ENCODE measurements around the gene CAMTA2.

DNA sequence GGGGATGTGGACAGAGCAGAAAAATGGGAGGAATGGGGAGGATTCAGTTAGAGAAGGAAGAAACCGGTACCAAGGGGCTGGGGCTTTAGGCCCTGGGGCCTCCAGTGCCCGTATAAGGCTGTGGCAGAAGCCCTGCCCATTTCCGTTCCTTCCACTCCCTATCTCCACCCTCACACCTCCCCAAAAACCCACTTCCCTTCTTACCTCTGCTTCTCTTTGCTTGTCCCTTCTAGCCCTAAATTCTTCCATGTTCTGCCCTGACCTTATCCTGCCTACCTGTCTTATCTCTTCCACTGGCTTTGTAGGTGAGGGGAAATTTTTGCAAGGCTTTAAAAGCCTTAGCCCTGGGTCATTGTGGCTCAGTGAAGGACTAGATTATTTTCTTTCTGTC lies 43.3 kb downstream of the CAMTA2 start:
- TF ChIP-seq, protein P1, sequence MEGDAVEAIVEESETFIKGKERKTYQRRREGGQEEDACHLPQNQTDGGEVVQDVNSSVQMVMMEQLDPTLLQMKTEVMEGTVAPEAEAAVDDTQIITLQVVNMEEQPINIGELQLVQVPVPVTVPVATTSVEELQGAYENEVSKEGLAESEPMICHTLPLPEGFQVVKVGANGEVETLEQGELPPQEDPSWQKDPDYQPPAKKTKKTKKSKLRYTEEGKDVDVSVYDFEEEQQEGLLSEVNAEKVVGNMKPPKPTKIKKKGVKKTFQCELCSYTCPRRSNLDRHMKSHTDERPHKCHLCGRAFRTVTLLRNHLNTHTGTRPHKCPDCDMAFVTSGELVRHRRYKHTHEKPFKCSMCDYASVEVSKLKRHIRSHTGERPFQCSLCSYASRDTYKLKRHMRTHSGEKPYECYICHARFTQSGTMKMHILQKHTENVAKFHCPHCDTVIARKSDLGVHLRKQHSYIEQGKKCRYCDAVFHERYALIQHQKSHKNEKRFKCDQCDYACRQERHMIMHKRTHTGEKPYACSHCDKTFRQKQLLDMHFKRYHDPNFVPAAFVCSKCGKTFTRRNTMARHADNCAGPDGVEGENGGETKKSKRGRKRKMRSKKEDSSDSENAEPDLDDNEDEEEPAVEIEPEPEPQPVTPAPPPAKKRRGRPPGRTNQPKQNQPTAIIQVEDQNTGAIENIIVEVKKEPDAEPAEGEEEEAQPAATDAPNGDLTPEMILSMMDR (conservative IDR thresholded peaks at IDR 0.05 in 1 of 2, IDR thresholded peaks at IDR 0.05 in 1 of 2; ENCODE audit: low read depth in 1 of 2, low read length in 2 of 2): no peak
- TF ChIP-seq EZH2 (IDR thresholded peaks at IDR 0.05; ENCODE audit: low read length, missing control alignments): no peak

Data from fibroblast of lung (primary cell).